HG03442 (cell line): ENCODE results near the gene LRBA.
"Not testable (repeated sequence)": the region's sequence is repeated elsewhere in the genome, so short reads cannot be mapped to it uniquely, and the experiment has no call there.

ENCODE experiments used
- ATAC-seq: cut with Tn5 transposase; IDR thresholded peaks from one replicate; pipeline ENCODE4 v1.9.1; 2021; ENCODE audit warnings: mild to moderate bottlenecking, moderate library complexity; ENCODE audit not compliant: unreplicated experiment

The LRBA gene

GRCh38 chr4:150578745-150579501 is 436.2 kb downstream of the LRBA start:
- ATAC-seq: no peak

- ATAC-seq: no peak
Observed at GRCh38 chr4:150577796-150578195, 437.3 kb downstream of the LRBA start.

DNA sequence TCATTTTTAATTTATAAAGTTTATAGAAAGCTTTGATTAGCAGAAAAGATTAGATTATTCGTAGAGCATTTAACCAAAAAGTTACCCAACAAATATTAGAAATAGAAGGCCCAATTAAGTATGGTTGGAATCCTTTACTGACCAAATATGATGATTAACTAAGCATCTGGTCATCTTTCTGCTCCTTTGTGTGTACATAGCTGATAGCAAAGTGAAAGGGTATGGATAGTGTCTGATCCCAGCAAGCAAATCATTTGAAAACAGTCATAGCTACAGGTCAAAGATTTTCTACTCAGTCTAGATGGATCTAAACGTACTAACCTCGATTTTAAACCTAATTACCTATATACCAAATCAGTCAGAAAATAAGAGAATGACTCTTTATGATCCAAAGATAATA is 440.4 kb downstream of the LRBA start:
- ATAC-seq: no peak

DNA sequence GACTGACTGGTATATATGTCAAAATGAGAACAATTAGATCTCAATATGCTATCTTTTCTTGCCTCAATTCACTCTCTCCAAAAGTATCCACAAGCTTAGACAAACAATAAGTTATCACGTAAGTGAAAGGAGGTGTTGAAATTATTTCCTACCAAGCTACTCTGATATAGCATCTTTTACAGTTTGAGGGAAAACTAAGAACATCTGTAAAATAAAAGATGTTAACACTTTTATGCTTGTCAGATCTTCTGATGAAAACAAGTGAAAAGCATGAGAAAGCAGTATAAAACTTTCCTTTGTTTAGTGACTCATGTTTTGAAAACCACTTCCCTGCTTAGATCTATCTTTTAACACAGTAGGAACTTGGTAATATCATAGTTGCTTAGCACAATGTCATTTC is 441.6 kb downstream of the LRBA start:
- no peak for ATAC-seq

GRCh38 chr4:150572704-150573504 is 442.2 kb downstream of the LRBA start:
- no peak for ATAC-seq

DNA sequence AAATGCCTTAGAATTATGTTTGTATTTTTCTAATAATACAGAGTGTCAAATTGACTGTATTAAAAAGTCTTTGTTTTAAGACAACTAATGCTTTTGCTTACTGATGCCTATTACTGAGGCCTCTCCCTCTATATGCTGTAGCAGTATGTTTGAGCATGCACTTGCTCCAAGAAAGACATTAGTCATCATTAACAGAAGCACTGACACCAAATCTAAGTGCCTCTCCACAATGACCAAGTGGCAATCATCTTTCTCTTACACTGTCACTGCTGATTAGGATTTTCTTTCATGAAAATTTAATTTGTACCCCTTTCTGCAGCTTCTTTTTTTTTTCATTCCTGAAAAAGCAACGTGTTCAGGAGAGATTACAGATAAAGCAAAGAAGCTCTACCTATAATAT is 444.2 kb downstream of the LRBA start:
- ATAC-seq: no peak

DNA sequence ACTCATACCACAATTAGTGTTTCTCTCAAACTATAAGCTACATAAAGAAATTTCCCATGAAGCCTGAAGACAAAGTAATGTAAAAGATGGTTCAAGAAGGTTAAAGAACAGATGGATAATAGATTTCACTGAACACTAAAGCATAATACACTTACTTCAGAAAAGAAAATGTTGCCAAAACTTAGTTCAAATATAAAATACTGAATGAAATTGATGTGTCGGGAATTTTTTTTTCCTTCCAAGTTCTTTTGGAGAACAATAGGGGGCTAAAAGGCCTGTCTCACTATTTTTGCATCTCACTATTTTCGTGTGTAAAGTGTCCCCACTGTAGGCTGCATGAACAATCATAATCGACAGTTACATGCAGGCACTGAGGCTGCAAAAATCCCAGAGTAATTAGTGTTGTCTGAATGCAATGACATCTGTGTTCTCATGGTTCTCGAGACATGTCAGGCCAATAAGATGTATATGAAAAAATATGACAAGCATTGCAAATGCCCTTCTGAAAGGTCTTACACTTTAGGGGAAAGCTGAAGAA is 445.0 kb downstream of the LRBA start:
- no peak for ATAC-seq

DNA sequence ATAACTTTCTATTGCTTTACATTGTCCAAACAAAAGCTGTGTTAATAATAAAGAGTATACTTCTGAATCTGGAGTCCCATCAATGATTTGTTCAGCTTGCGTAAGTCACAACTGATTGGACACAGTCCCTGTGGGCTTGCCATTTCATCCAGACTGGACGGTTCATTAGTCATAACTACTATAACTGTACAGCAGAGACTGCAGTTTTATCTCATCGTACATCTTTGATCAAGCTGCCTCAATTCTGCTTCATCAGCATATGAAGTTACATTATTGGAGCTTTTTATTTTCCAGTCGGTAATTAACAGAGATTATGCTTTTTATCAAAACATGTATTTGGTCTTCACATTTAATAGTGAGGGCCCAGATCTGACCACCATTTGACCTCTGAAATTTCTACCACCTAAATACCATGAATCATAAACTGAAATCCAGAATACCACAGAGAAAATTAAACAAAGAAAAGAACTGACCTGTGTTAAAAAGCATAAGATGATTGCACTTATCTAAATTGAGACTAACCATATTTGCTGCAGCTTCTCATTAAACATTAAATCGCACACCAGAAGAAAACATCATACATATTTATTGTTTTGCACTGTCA is 445.6 kb downstream of the LRBA start:
- no peak for ATAC-seq

GRCh38 chr4:150567070-150567469 is 448.0 kb downstream of the LRBA start:
- no peak for ATAC-seq

DNA sequence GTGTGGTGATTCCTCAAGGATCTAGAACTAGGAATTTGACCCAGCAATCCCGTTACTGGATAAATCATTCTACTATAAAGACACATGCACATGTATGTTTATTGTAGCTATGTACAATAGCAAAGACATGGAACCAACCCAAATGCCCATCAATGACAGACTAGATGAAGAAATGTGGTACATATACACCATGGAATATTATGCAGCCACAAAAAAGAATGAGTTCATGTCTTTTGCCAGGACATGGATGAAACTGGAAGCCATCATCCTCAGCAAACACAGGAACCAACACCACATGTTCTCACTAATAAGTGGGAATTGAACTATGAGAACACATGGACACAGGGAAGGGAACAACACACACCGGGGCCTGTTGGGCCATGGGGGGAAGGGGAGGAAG is 450.1 kb downstream of the LRBA start:
- ATAC-seq: not testable (repeated sequence)

- no peak for ATAC-seq
Observed at GRCh38 chr4:150562751-150563150, 452.3 kb downstream of the LRBA start.

DNA sequence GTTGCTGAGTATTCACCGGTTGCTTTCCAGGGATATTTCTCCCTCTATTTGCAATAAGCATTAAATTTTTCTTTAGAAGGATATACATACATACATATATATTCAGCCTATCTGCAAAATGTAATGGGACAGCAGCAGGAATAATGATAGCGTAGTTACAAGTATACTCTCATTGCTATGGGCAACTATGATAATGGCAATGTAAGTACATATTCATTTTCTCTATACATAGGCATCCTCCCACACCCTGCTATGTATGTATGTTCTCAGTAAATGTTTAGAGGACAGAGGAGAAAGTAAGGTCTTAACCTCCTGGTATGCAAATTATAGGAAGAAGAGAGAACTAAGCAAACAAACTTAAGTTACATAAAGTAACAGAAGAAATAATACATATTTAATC is 452.8 kb downstream of the LRBA start:
- no peak for ATAC-seq

- ATAC-seq: no peak
Observed at GRCh38 chr4:150561143-150561737, 453.8 kb downstream of the LRBA start.

GRCh38 chr4:150557811-150558210 is 457.3 kb downstream of the LRBA start:
- not testable (repeated sequence) for ATAC-seq

DNA sequence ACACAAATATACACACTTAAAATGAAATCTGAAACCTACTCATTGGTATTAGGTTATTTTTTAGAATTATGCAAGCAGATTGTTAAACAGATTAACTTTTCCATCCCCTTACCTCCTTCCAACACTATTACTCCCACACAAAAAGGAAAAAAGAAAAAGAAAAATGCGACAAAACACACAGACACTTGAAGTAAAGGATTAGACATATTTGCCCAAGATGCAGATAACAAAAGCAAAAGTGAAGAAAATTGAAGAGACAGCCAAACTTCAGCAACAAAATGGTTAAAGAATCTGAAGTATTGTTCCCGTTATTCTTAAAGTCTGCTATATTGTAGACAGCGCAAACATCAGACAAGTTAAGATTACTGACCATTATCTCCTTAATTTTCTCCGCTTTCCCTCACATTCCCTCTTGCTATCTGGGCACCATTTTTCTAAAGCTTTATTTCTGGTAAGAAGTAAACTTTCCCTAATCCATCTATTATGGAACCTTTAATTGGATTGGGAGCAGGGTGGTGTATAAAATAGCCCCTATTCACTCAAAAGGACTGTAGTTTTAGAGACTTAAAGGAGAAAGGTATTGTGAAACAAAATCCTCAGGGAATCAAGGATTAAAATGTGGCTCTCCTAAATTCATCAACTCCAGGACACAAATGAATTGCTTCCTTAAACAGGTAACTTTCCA is 467.8 kb downstream of the LRBA start:
- ATAC-seq: no peak

DNA sequence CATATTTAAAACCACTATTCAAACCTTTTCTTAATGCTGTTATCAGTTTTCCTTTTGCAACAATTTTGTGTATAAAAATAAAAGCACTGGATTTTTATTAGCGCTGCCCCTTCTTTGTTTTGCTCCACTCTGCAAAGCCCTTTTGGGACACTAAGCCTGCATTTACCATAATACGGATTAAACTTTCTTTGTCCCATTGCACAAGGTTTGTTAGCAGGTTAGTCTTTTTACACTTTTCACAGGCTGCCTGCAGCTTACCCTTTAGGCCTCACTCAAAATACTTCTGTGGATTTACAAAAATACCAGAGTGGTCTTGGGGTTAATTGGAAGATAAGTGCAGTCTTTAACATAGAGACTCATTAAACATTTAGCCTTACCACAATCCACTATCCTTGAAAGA is 468.8 kb downstream of the LRBA start:
- no peak for ATAC-seq

- no peak for ATAC-seq
Observed at GRCh38 chr4:150543042-150543441, 472.0 kb downstream of the LRBA start.

DNA sequence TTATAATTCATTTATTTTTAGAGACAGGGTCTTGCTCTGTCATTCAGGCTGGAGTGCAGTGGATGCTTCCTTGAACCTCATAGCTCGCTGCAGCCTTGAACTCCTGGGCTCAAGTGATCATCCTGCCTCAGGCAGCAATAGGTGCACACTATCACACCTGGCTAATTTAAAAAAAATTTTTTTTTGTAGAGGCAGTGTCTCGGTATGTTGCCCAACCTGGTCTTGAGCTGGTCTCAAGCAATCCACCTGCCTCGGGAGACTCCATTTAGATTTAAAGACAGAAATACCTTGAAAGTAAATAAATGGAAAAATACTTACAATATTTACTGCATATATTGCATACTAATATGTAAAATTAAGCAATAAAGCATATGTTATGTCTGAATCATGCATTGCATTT is 473.4 kb downstream of the LRBA start:
- ATAC-seq: no peak

DNA sequence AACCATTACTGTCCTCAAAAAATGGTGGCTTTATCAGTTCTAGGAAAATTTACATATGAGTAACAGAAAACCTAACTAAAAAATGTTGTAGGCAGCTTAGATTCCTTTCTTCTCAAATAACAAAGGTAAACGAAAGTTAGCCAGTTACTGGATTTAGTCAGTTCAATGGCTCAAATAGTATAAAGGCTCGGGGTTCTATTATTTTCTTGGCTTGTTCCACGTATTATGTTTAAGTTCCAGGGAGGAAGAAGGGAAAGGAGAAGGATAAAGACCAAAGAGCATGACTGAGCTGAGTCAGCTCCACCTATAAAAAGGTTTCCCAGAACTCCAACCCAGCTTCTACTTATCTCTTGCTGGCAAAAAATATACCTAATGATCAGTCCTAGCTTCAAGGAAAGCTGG is 474.1 kb downstream of the LRBA start:
- ATAC-seq: no peak

GRCh38 chr4:150540536-150540935 is 474.5 kb downstream of the LRBA start:
- ATAC-seq: no peak

DNA sequence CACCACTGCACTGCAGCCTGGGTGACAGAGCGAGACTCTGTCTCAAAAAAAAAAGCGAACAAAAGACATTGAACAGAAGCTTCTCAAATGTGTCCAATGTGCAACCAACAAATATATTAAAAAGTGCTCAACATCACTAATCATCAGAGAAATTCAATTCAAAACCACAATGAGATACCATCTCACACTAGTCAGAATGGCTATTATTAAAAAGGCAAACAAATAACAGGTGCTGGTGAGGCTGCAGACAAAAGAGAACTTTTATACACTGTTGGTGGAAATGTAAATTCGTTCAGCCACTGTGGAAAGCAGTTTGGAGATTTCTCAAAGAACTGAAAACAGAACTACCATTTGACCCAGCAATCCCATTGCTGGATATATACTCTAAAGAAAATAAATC is 477.2 kb downstream of the LRBA start:
- not testable (repeated sequence) for ATAC-seq
